Suppressor macrophage treated with lipopolysaccharide for 1 hour (primary cell): ENCODE results near the gene ACP7.
"Not testable (repeated sequence)": the region's sequence is repeated elsewhere in the genome, so short reads cannot be mapped to it uniquely, and the experiment has no call there.

Source experiments
- DNase-seq, 3 donors: peaks; one replicate each; pipeline ENCODE4 v3.0.0-alpha.2; 2020 to 2022

The ACP7 gene

GRCh38 chr19:39110263-39110967, 26.2 kb downstream of the ACP7 start:
- DNase-seq, result peak; percentile 36 to 66 (median 55)

GRCh38 chr19:39111593-39112199, 27.5 kb downstream of the ACP7 start:
- no peak for DNase-seq

GRCh38 chr19:39112338-39112890, 28.2 kb downstream of the ACP7 start:
- DNase-seq, result no peak

GRCh38 chr19:39113199-39113598, 29.0 kb downstream of the ACP7 start:
- DNase-seq, result no peak

- no peak for DNase-seq
Observed at GRCh38 chr19:39115105-39115847, 31.1 kb downstream of the ACP7 start.

- DNase-seq, result not testable (repeated sequence)
Observed at GRCh38 chr19:39117023-39117422, 32.9 kb downstream of the ACP7 start.

- DNase-seq, result no peak
Observed at GRCh38 chr19:39119830-39120229, 35.7 kb downstream of the ACP7 start.

- no peak for DNase-seq
Observed at GRCh38 chr19:39122934-39123731, 39.0 kb downstream of the ACP7 start.

GRCh38 chr19:39124136-39124764, 40.1 kb downstream of the ACP7 start:
- no peak for DNase-seq

GRCh38 chr19:39125199-39125553, 41.0 kb downstream of the ACP7 start:
- DNase-seq, result no peak

GRCh38 chr19:39125554-39126311, 41.6 kb downstream of the ACP7 start, which contains the start of gene PAK4:
Gene PAK4 (plus strand): TSS chr19:39125786. CDS start chr19:39169554, 43,768 bp downstream.
- DNase-seq, result peak; percentile 99 to 100 (median 100)

GRCh38 chr19:39126312-39127187, 42.4 kb downstream of the ACP7 start:
- DNase-seq, result no peak

- no peak for DNase-seq
Observed at GRCh38 chr19:39127812-39128515, 43.8 kb downstream of the ACP7 start.

GRCh38 chr19:39128516-39129079, 44.4 kb downstream of the ACP7 start:
- DNase-seq, result no peak

- DNase-seq, result no peak
Observed at GRCh38 chr19:39129116-39129515, 44.9 kb downstream of the ACP7 start.

- peak; percentile 43 to 61 (median 46) for DNase-seq
Observed at GRCh38 chr19:39130337-39131254, 46.4 kb downstream of the ACP7 start.

GRCh38 chr19:39131255-39131755, 47.1 kb downstream of the ACP7 start:
- DNase-seq, result no peak
